ENCODE measurements around the gene H1-8.

H1-8 gene

GRCh38 chr3:129556890-129557547, 14.0 kb downstream of the H1-8 start:
- DNase-seq, result no peak

GRCh38 chr3:129557548-129557894, 14.5 kb downstream of the H1-8 start:
- DNase-seq, result no peak

- DNase-seq, result no peak
Observed at GRCh38 chr3:129558081-129558771, 15.3 kb downstream of the H1-8 start.

- DNase-seq, result no peak
Observed at GRCh38 chr3:129558772-129559564, 16.0 kb downstream of the H1-8 start.

GRCh38 chr3:129559565-129560079, 16.6 kb downstream of the H1-8 start:
- DNase-seq, result no peak

- no peak for DNase-seq
Observed at GRCh38 chr3:129560269-129560787, 17.4 kb downstream of the H1-8 start.

- no peak for DNase-seq
Observed at GRCh38 chr3:129560911-129561594, 18.1 kb downstream of the H1-8 start.

GRCh38 chr3:129561619-129562248, 18.8 kb downstream of the H1-8 start:
- DNase-seq, result no peak

- no peak for DNase-seq
Observed at GRCh38 chr3:129562803-129563202, 19.8 kb downstream of the H1-8 start.

GRCh38 chr3:129563332-129563731, 20.4 kb downstream of the H1-8 start:
- DNase-seq, result no peak

- no peak for DNase-seq
Observed at GRCh38 chr3:129563850-129564535, 21.0 kb downstream of the H1-8 start.

- DNase-seq, result no peak
Observed at GRCh38 chr3:129564981-129565644, 22.1 kb downstream of the H1-8 start.

- DNase-seq, result no peak
Observed at GRCh38 chr3:129565902-129566301, 22.9 kb downstream of the H1-8 start.

GRCh38 chr3:129567176-129567705, 24.3 kb downstream of the H1-8 start:
- no peak for DNase-seq

GRCh38 chr3:129567939-129568338, 25.0 kb downstream of the H1-8 start:
- DNase-seq, result no peak

GRCh38 chr3:129569856-129570255, 26.9 kb downstream of the H1-8 start:
- no peak for DNase-seq

GRCh38 chr3:129571605-129572547, 28.9 kb downstream of the H1-8 start:
- no peak for DNase-seq

- no peak for DNase-seq
Observed at GRCh38 chr3:129572603-129573002, 29.6 kb downstream of the H1-8 start.

- no peak for DNase-seq
Observed at GRCh38 chr3:129573493-129573892, 30.5 kb downstream of the H1-8 start.

- no peak for DNase-seq
Observed at GRCh38 chr3:129574206-129574605, 31.2 kb downstream of the H1-8 start.
